Ovary (tissue), 9 donors: ENCODE measurements around the gene NEURL3. TPM values are rescaled to one million over a fixed set of nuclear protein-coding genes. Genes with fewer than 3 reads are reported as not detected.

Experiments used
- DNase-seq, 5 donors: peaks; one replicate each; pipeline ENCODE4 v3.0.0-alpha.2; 2019 to 2020
- H3K27ac ChIP-seq, 2 donors: fragments of 200-600 bp; one replicate each; pipeline versions ENCODE4 v1.5.1 to v1.8.0; 2019 to 2022
- H3K27me3 ChIP-seq: fragments of 200-600 bp; one replicate; pipeline ENCODE4 v1.8.0; 2022
- H3K36me3 ChIP-seq: fragments of 200-600 bp; sonication (generic); one replicate; pipeline ENCODE4 v1.5.1; 2019
- H3K4me1 ChIP-seq: one replicate; pipeline ENCODE4 v1.8.1; 2013; ENCODE audit warnings: mild to moderate bottlenecking, moderate library complexity; ENCODE audit not compliant: insufficient read depth
- H3K4me3 ChIP-seq: fragments of 200-600 bp; sonication (generic); one replicate; pipeline ENCODE4 v1.5.1; 2017
- H3K9me3 ChIP-seq, 2 donors: fragments of 200-600 bp in 1 of 2; sonication (generic) in 1 of 2; one replicate each; pipeline versions ENCODE4 v1.5.1 to v1.8.1; 2013 to 2019; ENCODE audit warnings: mild to moderate bottlenecking in 1 of 2, moderate library complexity in 1 of 2
- CTCF ChIP-seq, 3 donors: fragments of 450-650 bp in 2 of 3; fragments of 200-600 bp in 1 of 3; IDR thresholded peaks; one replicate each; pipeline versions ENCODE4 v1.5.1 to v1.8.0; 2016 to 2022; ENCODE audit warnings: antibody characterized with exemption in 3 of 3, mild to moderate bottlenecking in 1 of 3
- EP300 ChIP-seq: sonication (generic); formaldehyde crosslinking; IDR thresholded peaks from one replicate; pipeline ENCODE4 v1.6.1; 2017; ENCODE audit warnings: antibody characterized with exemption
- POLR2A ChIP-seq: fragments of 450-650 bp; IDR thresholded peaks from one replicate; pipeline ENCODE4 v1.6.1; 2017; ENCODE audit warnings: antibody characterized with exemption, mild to moderate bottlenecking, moderate library complexity
- WGBS, 3 donors: extraction: QIAGEN DNeasy Blood & Tissue Kit in 1 of 3; methylation state at CpG; one replicate each; pipeline versions ENCODE4 v1.1.5 to v1.1.7; 2013 to 2017; 5-methylcytosine and 5-hydroxymethylcytosine counted together
- intact Hi-C, 4 donors: fragments of 100-400 bp; cut with DNase I; formaldehyde crosslinking; loops; one replicate each; pipeline versions ENCODE4 v1.11.0 to v1.15.1; 2022 to 2023
- polyA plus RNA-seq, 2 donors: library from polyadenylated mRNA; stranded (reverse); fragments of 200-250 nt in 1 of 2; fragments of 350-450 nt in 1 of 2; fragmentation: Illumina TruSeq in 1 of 2; extraction: RNeasy Lipid Tissue Mini Kit (QIAGEN cat#74804) in 1 of 2; gene quantifications; one replicate each; pipeline ENCODE4 v1.2.3, GENCODE V29; 2013 to 2014
- total RNA-seq, 7 donors: library from RNA; depleted of rRNA in 2 of 7; stranded (reverse); fragments of >200 nt in 2 of 7; fragmentation: NEBNext Ultra II Directional in 3 of 7; extraction: Animal tissue kit (Norgen Biotek cat#: 25700) in 3 of 7; gene quantifications; one replicate each; pipeline versions ENCODE4 v1.1.0 to v1.2.4, GENCODE V29; 2016 to 2023
- donor health status: DM: no; HTN: no; CAD: no; lungs with moderate emphysema.
- donor health status: DM: no; HTN: no; CAD: no.
- donor health status: Bipolar disorder and iron deficiency.
- donor health status: DM: yes; HTN: yes; CAD: no.
- donor health status: DM: no; HTN: no; CAD: no.
- donor health status: DM: yes; HTN: yes; CAD: no.

NEURL3 gene
- total and polyA plus RNA-seq, 9 donors = 0.06 TPM; not detected in 8

GRCh38 chr2:96541398-96542152, 36.4 kb upstream of the NEURL3 start:
- H3K27me3 ChIP-seq = no peaks in the 10 kb centered on the region
- TF ChIP-seq POLR2A = no peak
- TF ChIP-seq CTCF (IDR thresholded peaks at IDR 0.05) = no peak
- TF ChIP-seq EP300 = no peak
- no peaks in the 10 kb centered on the region for H3K36me3 ChIP-seq
- WGBS, 3 donors = 76 to 85% (median 81%) methylated on average over 4 of the region's 4 CpGs
- H3K4me3 ChIP-seq = no peak overlapping the region
- DNase-seq = no peak
- peaks cover 6% of the 10 kb centered on the region for H3K4me1 ChIP-seq
- no peaks in the 10 kb centered on the region for H3K9me3 ChIP-seq
- intact Hi-C loops = loop anchor here in 1 of 4 donors (10.0 kb wide), 1 partner anchor 223 kb away; the partner anchor contains the start of gene CNNM4
- H3K27ac ChIP-seq = no peak overlapping the region

GRCh38 chr2:96540136-96540535, 35.0 kb upstream of the NEURL3 start:
- TF ChIP-seq EP300 = no peak
- Histone ChIP-seq H3K27ac (no peak overlapping the region), H3K36me3 (no peaks in the 10 kb centered on the region), H3K27me3 (no peaks in the 10 kb centered on the region), H3K9me3 (no peaks in the 10 kb centered on the region), H3K4me3 (no peak overlapping the region), H3K4me1 (peaks cover 6% of the 10 kb centered on the region)
- intact Hi-C loops = loop anchor here in 1 of 4 donors (10.0 kb wide), 1 partner anchor 225 kb away; the partner anchor contains the start of gene CNNM4
- DNase-seq = no peak
- WGBS, 3 donors = 72 to 80% (median 77%) methylated on average over 5 of the region's 5 CpGs

GRCh38 chr2:96539215-96539920, 34.2 kb upstream of the NEURL3 start:
- no peaks in the 10 kb centered on the region for H3K36me3 ChIP-seq
- WGBS, 3 donors = 83 to 89% (median 86%) methylated on average over 9 of the region's 9 CpGs
- H3K9me3 ChIP-seq = no peaks in the 10 kb centered on the region
- peaks cover 6% of the 10 kb centered on the region for H3K4me1 ChIP-seq
- no peak overlapping the region for H3K4me3 ChIP-seq
- no peaks in the 10 kb centered on the region for H3K27me3 ChIP-seq
- intact Hi-C loops = loop anchor here in 2 of 4 donors (10.0 kb wide), 2 partner anchors 95 to 415 kb away; partner anchors contain the start of gene KANSL3 (in 1 of the 2)
- no peak overlapping the region for H3K27ac ChIP-seq
- no peak for DNase-seq
- TF ChIP-seq POLR2A = no peak
- no peak for TF ChIP-seq CTCF (IDR thresholded peaks at IDR 0.05)
- no peak for TF ChIP-seq EP300

GRCh38 chr2:96538487-96539214, 33.5 kb upstream of the NEURL3 start:
- WGBS, 3 donors = 29 to 39% (median 37%) methylated on average over 24 of the region's 24 CpGs
- intact Hi-C loops = loop anchor here in 2 of 4 donors (10.0 kb wide), 2 partner anchors 96 to 416 kb away; partner anchors contain the start of gene KANSL3 (in 1 of the 2)
- peak in 3 of 5 donors; percentile 64 to 71 (median 67) for DNase-seq
- H3K36me3 ChIP-seq = no peaks in the 10 kb centered on the region
- no peaks in the 10 kb centered on the region for H3K9me3 ChIP-seq
- TF ChIP-seq CTCF (IDR thresholded peaks at IDR 0.05) (no peak), EP300 (peak; percentile 6)
- peaks cover 6% of the 10 kb centered on the region for H3K4me1 ChIP-seq
- H3K27ac ChIP-seq = peak overlapping the region in 1 of 2 donors; percentile 99
- peak overlapping the region; percentile 72 for H3K4me3 ChIP-seq
- no peaks in the 10 kb centered on the region for H3K27me3 ChIP-seq
